Left renal pelvis (tissue), 4 donors: ENCODE data around the gene DOCK9. TPM values are rescaled to one million over a fixed set of nuclear protein-coding genes. Genes with fewer than 3 reads are reported as not detected.
"Not testable (repeated sequence)": the region's sequence is repeated elsewhere in the genome, so short reads cannot be mapped to it uniquely, and the experiment has no call there.

Source experiments
- DNase-seq, 4 donors: peaks; one replicate each; pipeline ENCODE4 v3.0.0-alpha.2; 2013; ENCODE audit warnings: low read depth in 4 of 4, low spot score in 3 of 4
- polyA plus RNA-seq, 4 donors: library from polyadenylated mRNA; unstranded; fragments of 120-200 nt; gene quantifications; one replicate each; pipeline ENCODE4 v1.2.1, GENCODE V29; 2013; ENCODE audit not compliant: insufficient read length in 4 of 4

The DOCK9 gene
- polyA plus RNA-seq, 4 donors: 56.8 to 65.5 (median 64.8) TPM

GRCh38 chr13:98835156-98835555, 142.7 kb downstream of the DOCK9 start:
- no peak for DNase-seq

- DNase-seq: no peak
These were observed 143.5 kb downstream of the DOCK9 start for GRCh38 chr13:98834254-98834960.

GRCh38 chr13:98831236-98831635, 146.6 kb downstream of the DOCK9 start:
- DNase-seq: no peak

- DNase-seq: no peak
These were observed 148.3 kb downstream of the DOCK9 start for GRCh38 chr13:98829541-98829940.

GRCh38 chr13:98828614-98829013, 149.2 kb downstream of the DOCK9 start:
- no peak for DNase-seq

GRCh38 chr13:98827449-98827848, 150.4 kb downstream of the DOCK9 start:
- DNase-seq: no peak

GRCh38 chr13:98826146-98826545, 151.7 kb downstream of the DOCK9 start:
- DNase-seq: no peak

GRCh38 chr13:98825659-98826058, 152.2 kb downstream of the DOCK9 start:
- DNase-seq: no peak

GRCh38 chr13:98824376-98825160, 153.3 kb downstream of the DOCK9 start:
- DNase-seq: no peak

- no peak for DNase-seq
These were observed 154.4 kb downstream of the DOCK9 start for GRCh38 chr13:98823442-98823841.

- no peak for DNase-seq
These were observed 155.6 kb downstream of the DOCK9 start for GRCh38 chr13:98822225-98822606.

- no peak for DNase-seq
These were observed 156.3 kb downstream of the DOCK9 start for GRCh38 chr13:98821372-98822224.

GRCh38 chr13:98820744-98821371, 157.0 kb downstream of the DOCK9 start:
- no peak for DNase-seq

- no peak for DNase-seq
These were observed 157.6 kb downstream of the DOCK9 start for GRCh38 chr13:98820300-98820699.

GRCh38 chr13:98819382-98820010, 158.4 kb downstream of the DOCK9 start:
- DNase-seq: no peak

GRCh38 chr13:98816406-98816805, 161.5 kb downstream of the DOCK9 start:
- DNase-seq: no peak

- DNase-seq: no peak
These were observed 163.9 kb downstream of the DOCK9 start for GRCh38 chr13:98813993-98814392.

- not testable (repeated sequence) for DNase-seq
These were observed 165.6 kb downstream of the DOCK9 start for GRCh38 chr13:98812186-98812790.

GRCh38 chr13:98810746-98811145, 167.1 kb downstream of the DOCK9 start:
- no peak for DNase-seq

GRCh38 chr13:98809345-98809777, 168.5 kb downstream of the DOCK9 start:
- DNase-seq: no peak
